CD14-positive monocyte (primary cell): ENCODE data around the gene IL2RG. TPM values are rescaled to one million over a fixed set of nuclear protein-coding genes. Genes with fewer than 3 reads are reported as not detected.

Experiments used
- DNase-seq, 3 donors: peaks; one replicate each; pipeline ENCODE4 v3.0.0-alpha.2; 2011 to 2022
- H2AFZ ChIP-seq: 2 replicates; pipeline ENCODE4 v1.6.0; 2012; ENCODE audit warnings: mild to moderate bottlenecking, low read depth, low read length, inconsistent platforms; ENCODE audit not compliant: insufficient read depth, poor library complexity, severe bottlenecking
- H3K27ac ChIP-seq, 2 donors: 1 replicate in 1 of 2; 2 replicates in 1 of 2; pipeline ENCODE4 v1.5.1; 2012 to 2013; ENCODE audit warnings: low read length in 2 of 2, control low read depth in 1 of 2, inconsistent platforms in 1 of 2, low read depth in 1 of 2, mild to moderate bottlenecking in 1 of 2
- H3K27me3 ChIP-seq, 2 donors: one replicate each; pipeline versions ENCODE4 v1.6.0 to v1.6.1; 2011 to 2013; ENCODE audit warnings: low read length in 2 of 2; ENCODE audit not compliant: control insufficient read depth in 2 of 2, insufficient read depth in 2 of 2
- H3K36me3 ChIP-seq, 2 donors: replicated peaks in 1 of 2; 1 replicate in 1 of 2; 2 replicates in 1 of 2; pipeline versions ENCODE4 v1.5.1 to v1.6.1; 2012 to 2013; ENCODE audit warnings: low read length in 2 of 2, control low read depth in 1 of 2, inconsistent platforms in 1 of 2, mild to moderate bottlenecking in 1 of 2; ENCODE audit not compliant: insufficient read depth in 2 of 2, control insufficient read depth in 1 of 2
- H3K4me1 ChIP-seq, 2 donors: 1 replicate in 1 of 2; 2 replicates in 1 of 2; pipeline versions ENCODE4 v1.5.1 to v1.6.1; 2012 to 2013; ENCODE audit warnings: low read length in 2 of 2, control low read depth in 1 of 2, inconsistent platforms in 1 of 2, mild to moderate bottlenecking in 1 of 2, moderate library complexity in 1 of 2; ENCODE audit not compliant: insufficient read depth in 2 of 2, control insufficient read depth in 1 of 2
- H3K4me2 ChIP-seq: replicated peaks from 2 replicates; pipeline ENCODE3; 2012; ENCODE audit warnings: low read length, moderate library complexity, mild to moderate bottlenecking; ENCODE audit not compliant: poor library complexity, severe bottlenecking; ENCODE audit errors: extremely low read depth
- H3K4me3 ChIP-seq, 3 experiments: fragments of 200-600 bp in 1 of 3; sonication (generic) in 1 of 3; replicated peaks in 1 of 3; 1 replicate in 2 of 3; 2 replicates in 1 of 3; pipeline ENCODE4 v1.5.1; 2011 to 2013; ENCODE audit warnings: low read length in 3 of 3, mild to moderate bottlenecking in 3 of 3, control low read depth in 2 of 3, low read depth in 2 of 3, inconsistent platforms in 1 of 3, moderate library complexity in 1 of 3
- H3K79me2 ChIP-seq: 2 replicates; pipeline ENCODE4 v1.6.0; 2012; ENCODE audit warnings: mild to moderate bottlenecking, control low read depth, inconsistent platforms, low read length, moderate library complexity; ENCODE audit not compliant: insufficient read depth
- H3K9ac ChIP-seq: 2 replicates; pipeline ENCODE4 v1.6.0; 2017; ENCODE audit warnings: low read length, mild to moderate bottlenecking; ENCODE audit not compliant: insufficient read depth, poor library complexity, severe bottlenecking
- H3K9me3 ChIP-seq, 2 donors: replicated peaks in 1 of 2; 1 replicate in 1 of 2; 2 replicates in 1 of 2; pipeline versions ENCODE4 v1.5.1 to v1.6.1; 2012 to 2013; ENCODE audit warnings: low read length in 2 of 2, control low read depth in 1 of 2; ENCODE audit not compliant: control insufficient read depth in 1 of 2, insufficient read depth in 1 of 2
- H4K20me1 ChIP-seq: 2 replicates; pipeline ENCODE4 v1.6.0; 2012; ENCODE audit warnings: mild to moderate bottlenecking, low read length, control low read depth, moderate library complexity; ENCODE audit not compliant: insufficient read depth
- H3K27ac Mint-ChIP-seq, 7 donors: one replicate each; pipeline ENCODE4 v1.8.0; 2020; ENCODE audit warnings: mild to moderate bottlenecking in 7 of 7, mixed read lengths in 7 of 7, moderate library complexity in 6 of 7, inconsistent platforms in 2 of 7
- H3K27me3 Mint-ChIP-seq, 3 donors: one replicate each; pipeline ENCODE4 v1.8.0; 2021 to 2022; ENCODE audit warnings: low read depth in 3 of 3, mild to moderate bottlenecking in 3 of 3, mixed read lengths in 3 of 3, moderate library complexity in 3 of 3, inconsistent platforms in 1 of 3
- H3K36me3 Mint-ChIP-seq, 2 donors: one replicate each; pipeline ENCODE4 v1.8.0; 2020; ENCODE audit warnings: mixed read lengths in 2 of 2, inconsistent platforms in 1 of 2, mild to moderate bottlenecking in 1 of 2
- H3K4me1 Mint-ChIP-seq: one replicate; pipeline ENCODE4 v1.8.0; 2020; ENCODE audit warnings: mild to moderate bottlenecking, mixed read lengths
- H3K4me3 Mint-ChIP-seq, 2 donors: one replicate each; pipeline ENCODE4 v1.8.0; 2020; ENCODE audit warnings: mild to moderate bottlenecking in 2 of 2, mixed read lengths in 2 of 2, moderate library complexity in 1 of 2
- H3K9me3 Mint-ChIP-seq, 7 donors: one replicate each; pipeline ENCODE4 v1.8.0; 2020 to 2022; ENCODE audit warnings: mixed read lengths in 7 of 7, mild to moderate bottlenecking in 6 of 7, moderate library complexity in 6 of 7, inconsistent platforms in 2 of 7
- WGBS: methylation state at CpG from one replicate; pipeline ENCODE4 v1.1.5; 2013; ENCODE audit warnings: missing lambda C conversion rate; ENCODE audit not compliant: insufficient coverage; 5-methylcytosine and 5-hydroxymethylcytosine counted together
- intact Hi-C, 2 donors: fragments of 100-400 bp; cut with micrococcal nuclease; formaldehyde crosslinking; loops; one replicate each; pipeline versions ENCODE4 v1.15.0 to v1.15.1; 2023
- polyA plus RNA-seq, 3 donors: library from polyadenylated mRNA; depleted of rRNA in 1 of 3; unstranded in 2 of 3; stranded (reverse) in 1 of 3; fragments of 300-500 nt in 2 of 3; fragments of >200 nt in 1 of 3; fragmentation: Illumina TruSeq in 2 of 3; gene quantifications; 1 replicate in 2 of 3; 2 replicates in 1 of 3; pipeline ENCODE4 v1.2.3, GENCODE V29; 2012 to 2021
- TF ChIP-seq, protein P1 (sequence below): fragments of 200-600 bp; IDR thresholded peaks from one replicate; pipeline ENCODE4 v1.8.0; 2022; ENCODE audit warnings: antibody characterized with exemption, mild to moderate bottlenecking

IL2RG gene
- polyA plus RNA-seq, 3 donors, result 48.3 to 105 (median 94.5) TPM

DNA sequence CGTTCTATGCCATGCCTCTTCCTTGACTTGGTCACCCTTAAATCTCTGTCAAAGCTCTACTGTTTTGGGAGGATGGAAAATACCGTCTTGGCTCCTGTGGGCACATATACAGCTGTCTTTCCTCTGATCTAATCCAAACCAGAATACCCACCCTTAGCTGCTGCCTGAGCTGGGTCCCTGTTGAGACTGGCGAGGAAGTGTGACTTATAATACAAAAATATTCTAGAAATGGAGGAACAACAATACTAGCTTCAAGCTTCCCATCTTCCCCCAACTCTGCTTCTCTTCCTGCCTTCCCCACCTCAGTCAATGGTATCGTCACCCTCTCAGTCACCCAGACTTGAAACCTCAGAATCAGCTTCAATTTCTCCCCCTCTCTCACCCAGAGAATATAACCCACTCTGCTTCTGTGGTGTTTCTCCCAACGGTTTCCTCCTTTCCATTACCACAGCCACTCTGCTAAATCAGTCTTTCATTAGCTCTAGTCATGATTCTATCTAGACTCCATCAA is 599 bp upstream of the IL2RG start:
- Mint-ChIP-seq H3K27me3 (peaks cover 0 to 5% (median 0%) of the 10 kb centered on the region in 3 donors), H3K36me3 (peaks cover 0 to 11% of the 10 kb centered on the region in 2 donors), H3K4me3 (peak overlapping the region; percentile 79 to 88), H3K27ac (peak overlapping the region; percentile 91 to 98 (median 96)), H3K4me1 (peaks cover 52% of the 10 kb centered on the region), H3K9me3 (peaks cover 0 to 2% (median 0%) of the 10 kb centered on the region in 7 donors)
- DNase-seq, result peak in 2 of 3 donors; percentile 14 to 35
- peak overlapping the region; percentile 29 to 58 (median 56) for H3K4me3 ChIP-seq
- 0% methylated on average over 1 of the region's 5 CpGs for WGBS
- H3K27me3 ChIP-seq, result no peaks in the 10 kb centered on the region
- H3K79me2 ChIP-seq, result peaks cover 7% of the 10 kb centered on the region
- peaks cover 42 to 45% of the 10 kb centered on the region in 2 donors for H3K4me1 ChIP-seq
- no peaks in the 10 kb centered on the region for H3K9me3 ChIP-seq
- H3K36me3 ChIP-seq, result peaks cover 0 to 2% of the 10 kb centered on the region in 2 donors
- peak overlapping the region; percentile 18 for H2AFZ ChIP-seq
- H3K4me2 ChIP-seq, result peak overlapping the region; percentile 55
- TF ChIP-seq, protein P1, sequence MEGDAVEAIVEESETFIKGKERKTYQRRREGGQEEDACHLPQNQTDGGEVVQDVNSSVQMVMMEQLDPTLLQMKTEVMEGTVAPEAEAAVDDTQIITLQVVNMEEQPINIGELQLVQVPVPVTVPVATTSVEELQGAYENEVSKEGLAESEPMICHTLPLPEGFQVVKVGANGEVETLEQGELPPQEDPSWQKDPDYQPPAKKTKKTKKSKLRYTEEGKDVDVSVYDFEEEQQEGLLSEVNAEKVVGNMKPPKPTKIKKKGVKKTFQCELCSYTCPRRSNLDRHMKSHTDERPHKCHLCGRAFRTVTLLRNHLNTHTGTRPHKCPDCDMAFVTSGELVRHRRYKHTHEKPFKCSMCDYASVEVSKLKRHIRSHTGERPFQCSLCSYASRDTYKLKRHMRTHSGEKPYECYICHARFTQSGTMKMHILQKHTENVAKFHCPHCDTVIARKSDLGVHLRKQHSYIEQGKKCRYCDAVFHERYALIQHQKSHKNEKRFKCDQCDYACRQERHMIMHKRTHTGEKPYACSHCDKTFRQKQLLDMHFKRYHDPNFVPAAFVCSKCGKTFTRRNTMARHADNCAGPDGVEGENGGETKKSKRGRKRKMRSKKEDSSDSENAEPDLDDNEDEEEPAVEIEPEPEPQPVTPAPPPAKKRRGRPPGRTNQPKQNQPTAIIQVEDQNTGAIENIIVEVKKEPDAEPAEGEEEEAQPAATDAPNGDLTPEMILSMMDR, result no peak
- intact Hi-C loops, result no loop called here
- peak overlapping the region; percentile 67 to 93 for H3K27ac ChIP-seq
- no peaks in the 10 kb centered on the region for H4K20me1 ChIP-seq
- peak overlapping the region; percentile 55 for H3K9ac ChIP-seq

DNA sequence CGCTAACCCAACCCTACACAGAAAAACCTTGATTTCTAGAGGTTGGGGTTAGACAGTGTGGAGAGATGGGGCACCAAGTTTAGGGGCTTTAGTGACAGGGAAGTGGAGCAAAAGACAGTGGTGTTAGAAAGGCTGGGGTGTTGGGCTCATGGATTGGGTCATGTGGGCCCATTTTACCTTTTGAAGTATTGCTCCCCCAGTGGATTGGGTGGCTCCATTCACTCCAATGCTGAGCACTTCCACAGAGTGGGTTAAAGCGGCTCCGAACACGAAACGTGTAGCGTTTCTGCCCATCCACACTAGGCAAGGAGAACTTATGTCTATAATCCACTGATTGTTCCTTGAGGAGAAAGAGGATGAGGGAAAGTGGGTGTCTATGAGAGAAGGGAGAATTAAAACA is 2.3 kb downstream of the IL2RG start:
- peak overlapping the region in 1 of 2 donors; percentile 79 for H3K4me3 Mint-ChIP-seq
- H3K36me3 Mint-ChIP-seq, result peaks cover 0 to 15% of the 10 kb centered on the region in 2 donors
- H3K9me3 ChIP-seq, result no peaks in the 10 kb centered on the region
- no peak overlapping the region for H3K9ac ChIP-seq
- H2AFZ ChIP-seq, result no peak overlapping the region
- no peak overlapping the region for H3K27ac Mint-ChIP-seq
- TF ChIP-seq, protein P1, result no peak
- H4K20me1 ChIP-seq, result no peaks in the 10 kb centered on the region
- no peak for DNase-seq
- H3K36me3 ChIP-seq, result peaks cover 0 to 2% of the 10 kb centered on the region in 2 donors
- H3K27me3 ChIP-seq, result no peaks in the 10 kb centered on the region
- no peak overlapping the region for H3K4me3 ChIP-seq
- intact Hi-C loops, result no loop called here
- peaks cover 0 to 3% (median 0%) of the 10 kb centered on the region in 3 donors for H3K27me3 Mint-ChIP-seq
- peaks cover 0 to 1% (median 0%) of the 10 kb centered on the region in 7 donors for H3K9me3 Mint-ChIP-seq
- peaks cover 7% of the 10 kb centered on the region for H3K79me2 ChIP-seq
- peaks cover 61 to 68% of the 10 kb centered on the region in 2 donors for H3K4me1 ChIP-seq
- peak overlapping the region; percentile 34 for H3K4me2 ChIP-seq
- H3K27ac ChIP-seq, result no peak overlapping the region
- WGBS, result no CpG with 5 or more reads among the region's 6 CpGs
- peaks cover 71% of the 10 kb centered on the region for H3K4me1 Mint-ChIP-seq
